OCI-LY3 (cell line): Measurements from ENCODE around the gene RHBDL3.

ENCODE experiments used
- EZH2phosphoT487 ChIP-seq: fragments of 200-600 bp; shearing (Covaris generic); IDR thresholded peaks from 2 replicates; pipeline ENCODE4 v1.6.1; 2018; ENCODE audit warnings: antibody characterized with exemption, mixed run types, low read depth
- TF ChIP-seq, protein P1 (sequence below): fragments of 200-600, 300-600 bp; sonication (generic); IDR thresholded peaks from 2 replicates; pipeline ENCODE4 v1.5.1; 2014; ENCODE audit warnings: antibody characterized with exemption, low read length, low read depth

DNA sequence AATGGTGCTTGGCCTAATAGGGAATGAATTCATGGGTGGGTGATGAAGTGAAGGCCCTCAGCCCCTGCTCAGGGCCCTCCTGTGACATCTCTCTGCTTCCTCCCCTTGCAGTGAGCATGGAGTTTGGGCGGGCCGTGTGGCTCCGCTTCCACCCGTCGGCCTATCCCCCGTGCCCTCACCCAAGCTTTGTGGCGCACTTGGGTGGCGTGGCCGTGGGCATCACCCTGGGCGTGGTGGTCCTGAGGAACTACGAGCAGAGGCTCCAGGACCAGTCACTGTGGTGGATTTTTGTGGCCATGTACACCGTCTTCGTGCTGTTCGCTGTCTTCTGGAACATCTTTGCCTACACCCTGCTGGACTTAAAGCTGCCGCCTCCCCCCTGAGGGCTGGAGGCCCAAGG lies 55.2 kb downstream of the RHBDL3 start:
- TF ChIP-seq, protein P1, sequence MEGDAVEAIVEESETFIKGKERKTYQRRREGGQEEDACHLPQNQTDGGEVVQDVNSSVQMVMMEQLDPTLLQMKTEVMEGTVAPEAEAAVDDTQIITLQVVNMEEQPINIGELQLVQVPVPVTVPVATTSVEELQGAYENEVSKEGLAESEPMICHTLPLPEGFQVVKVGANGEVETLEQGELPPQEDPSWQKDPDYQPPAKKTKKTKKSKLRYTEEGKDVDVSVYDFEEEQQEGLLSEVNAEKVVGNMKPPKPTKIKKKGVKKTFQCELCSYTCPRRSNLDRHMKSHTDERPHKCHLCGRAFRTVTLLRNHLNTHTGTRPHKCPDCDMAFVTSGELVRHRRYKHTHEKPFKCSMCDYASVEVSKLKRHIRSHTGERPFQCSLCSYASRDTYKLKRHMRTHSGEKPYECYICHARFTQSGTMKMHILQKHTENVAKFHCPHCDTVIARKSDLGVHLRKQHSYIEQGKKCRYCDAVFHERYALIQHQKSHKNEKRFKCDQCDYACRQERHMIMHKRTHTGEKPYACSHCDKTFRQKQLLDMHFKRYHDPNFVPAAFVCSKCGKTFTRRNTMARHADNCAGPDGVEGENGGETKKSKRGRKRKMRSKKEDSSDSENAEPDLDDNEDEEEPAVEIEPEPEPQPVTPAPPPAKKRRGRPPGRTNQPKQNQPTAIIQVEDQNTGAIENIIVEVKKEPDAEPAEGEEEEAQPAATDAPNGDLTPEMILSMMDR: no peak
- TF ChIP-seq EZH2phosphoT487: no peak
